ENCODE results near the gene SHKBP1. TPM values are rescaled to one million over a fixed set of nuclear protein-coding genes. Genes with fewer than 3 reads are reported as not detected.

The SHKBP1 gene, protein sequence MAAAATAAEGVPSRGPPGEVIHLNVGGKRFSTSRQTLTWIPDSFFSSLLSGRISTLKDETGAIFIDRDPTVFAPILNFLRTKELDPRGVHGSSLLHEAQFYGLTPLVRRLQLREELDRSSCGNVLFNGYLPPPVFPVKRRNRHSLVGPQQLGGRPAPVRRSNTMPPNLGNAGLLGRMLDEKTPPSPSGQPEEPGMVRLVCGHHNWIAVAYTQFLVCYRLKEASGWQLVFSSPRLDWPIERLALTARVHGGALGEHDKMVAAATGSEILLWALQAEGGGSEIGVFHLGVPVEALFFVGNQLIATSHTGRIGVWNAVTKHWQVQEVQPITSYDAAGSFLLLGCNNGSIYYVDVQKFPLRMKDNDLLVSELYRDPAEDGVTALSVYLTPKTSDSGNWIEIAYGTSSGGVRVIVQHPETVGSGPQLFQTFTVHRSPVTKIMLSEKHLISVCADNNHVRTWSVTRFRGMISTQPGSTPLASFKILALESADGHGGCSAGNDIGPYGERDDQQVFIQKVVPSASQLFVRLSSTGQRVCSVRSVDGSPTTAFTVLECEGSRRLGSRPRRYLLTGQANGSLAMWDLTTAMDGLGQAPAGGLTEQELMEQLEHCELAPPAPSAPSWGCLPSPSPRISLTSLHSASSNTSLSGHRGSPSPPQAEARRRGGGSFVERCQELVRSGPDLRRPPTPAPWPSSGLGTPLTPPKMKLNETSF
- 35.7 and 46.7 TPM in 2 replicates for total RNA-seq

DNA sequence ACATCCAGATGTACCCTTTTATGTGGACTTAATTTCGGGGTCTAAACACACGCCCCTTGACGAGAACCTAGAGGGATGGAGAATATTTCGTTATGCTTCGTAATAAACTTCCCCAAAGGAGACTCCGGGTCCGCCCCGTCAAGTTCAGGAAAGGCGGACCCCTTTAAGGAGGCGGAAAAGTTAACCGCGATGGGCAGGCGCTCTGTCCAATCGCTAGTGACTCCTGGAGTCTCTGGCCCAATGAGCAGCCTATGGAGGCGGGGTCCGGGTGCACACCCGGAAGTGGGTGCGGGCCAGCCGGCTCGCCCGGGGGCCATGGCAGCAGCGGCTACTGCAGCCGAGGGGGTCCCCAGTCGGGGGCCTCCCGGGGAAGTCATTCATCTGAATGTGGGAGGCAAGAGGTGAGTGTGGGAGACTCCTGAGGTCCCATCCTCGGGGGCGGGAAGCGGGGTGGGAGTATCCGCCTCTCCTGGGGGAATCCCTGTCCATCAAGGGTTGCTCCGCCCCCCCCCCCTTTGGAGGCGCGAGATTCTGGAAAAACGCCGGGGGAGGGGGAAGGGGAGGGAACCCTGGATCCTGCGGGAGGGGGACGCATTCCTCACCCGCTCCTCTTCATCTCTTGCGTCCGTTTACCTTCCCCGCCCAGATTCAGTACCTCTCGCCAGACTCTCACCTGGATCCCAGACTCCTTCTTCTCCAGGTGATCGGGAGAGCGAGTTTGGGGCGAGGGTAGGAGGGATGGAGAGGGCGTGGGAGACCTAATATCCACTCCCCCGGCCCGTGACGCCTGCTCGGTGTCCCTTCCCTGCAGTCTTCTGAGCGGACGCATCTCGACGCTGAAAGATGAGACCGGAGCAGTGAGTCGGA is at the start of gene SHKBP1:
TSS of gene SHKBP1 (plus strand) at position 289 of the 867 bp plus-strand sequence. CDS start at position 316, 27 bp downstream.

DNA sequence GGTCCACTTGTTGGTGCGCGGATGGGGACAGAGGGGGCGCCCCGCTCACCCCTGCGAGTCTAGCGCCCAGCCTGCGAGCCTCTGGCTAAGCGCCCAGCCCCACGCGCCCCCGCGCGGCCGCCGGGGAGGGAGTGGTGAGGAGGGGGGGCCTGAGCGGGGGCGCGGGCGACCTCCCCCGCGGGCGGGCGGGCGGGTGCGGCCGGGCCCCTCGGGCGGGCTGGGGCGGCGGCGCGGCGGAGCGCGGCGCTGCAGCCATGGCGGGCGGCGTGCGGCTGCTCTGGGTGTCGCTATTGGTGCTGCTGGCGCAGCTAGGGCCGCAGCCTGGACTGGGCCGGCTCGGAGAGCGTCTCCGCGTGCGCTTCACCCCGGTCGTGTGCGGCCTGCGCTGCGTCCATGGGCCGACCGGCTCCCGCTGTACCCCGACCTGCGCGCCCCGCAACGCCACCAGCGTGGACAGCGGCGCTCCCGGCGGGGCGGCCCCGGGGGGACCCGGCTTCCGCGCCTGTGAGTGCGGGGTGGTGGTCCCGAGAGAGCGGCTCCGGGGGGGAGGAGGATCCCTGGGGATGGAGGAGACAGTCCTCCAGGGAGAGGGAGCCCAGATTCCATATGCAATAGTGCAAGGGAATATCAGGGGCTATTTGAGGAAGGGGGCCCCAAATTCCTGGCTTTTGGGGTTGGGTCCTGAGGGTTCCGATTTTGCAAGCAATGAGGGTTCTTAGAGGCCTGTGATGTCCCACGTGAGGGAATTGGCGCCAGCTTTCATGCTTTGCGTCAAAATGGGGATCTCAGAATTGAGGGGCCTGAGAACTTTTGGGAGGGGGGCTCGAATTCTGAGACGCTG is 24.7 kb downstream of the SHKBP1 start, which contains the start of gene LTBP4:
TSS of gene LTBP4 (plus strand) at position 236 of the 841 bp plus-strand sequence. CDS start at position 255, 19 bp downstream.

Other genes with a start within 250 kb of the SHKBP1 start
- gene C19orf47, start 228.5 kb upstream of the SHKBP1 start, total RNA-seq: 7.7 and 8.3 TPM in 2 replicates
- gene PLD3, start 228.2 kb upstream of the SHKBP1 start, total RNA-seq: 451 and 532 TPM in 2 replicates
- 0.17 TPM in 1 of 2 replicates, not detected in the other for gene HIPK4, start 186.7 kb upstream of the SHKBP1 start, total RNA-seq
- 3.3 and 7.3 TPM in 2 replicates for gene PRX, start 163.5 kb upstream of the SHKBP1 start, total RNA-seq
- gene SERTAD1, start 150.9 kb upstream of the SHKBP1 start, total RNA-seq: 16.7 and 19.5 TPM in 2 replicates
- gene SERTAD3, start 132.5 kb upstream of the SHKBP1 start, total RNA-seq: 19.0 and 35.2 TPM in 2 replicates
- gene BLVRB, start 111.1 kb upstream of the SHKBP1 start, total RNA-seq: 114 and 157 TPM in 2 replicates
- gene SPTBN4, start 109.9 kb upstream of the SHKBP1 start, total RNA-seq: 0.47 and 1.4 TPM in 2 replicates
- 87.1 and 97.0 TPM in 2 replicates for gene LTBP4, start 24.5 kb downstream of the SHKBP1 start, total RNA-seq
- 51.6 and 57.1 TPM in 2 replicates for gene NUMBL, start 113.8 kb downstream of the SHKBP1 start, total RNA-seq
- gene COQ8B, start 140.0 kb downstream of the SHKBP1 start, total RNA-seq: 18.6 and 26.3 TPM in 2 replicates
- 26.1 and 34.7 TPM in 2 replicates for gene ITPKC, start 140.2 kb downstream of the SHKBP1 start, total RNA-seq
- gene ACTMAP, start 173.6 kb downstream of the SHKBP1 start, total RNA-seq: 5.7 and 10.1 TPM in 2 replicates
- gene SNRPA, start 174.3 kb downstream of the SHKBP1 start, total RNA-seq: 43.1 and 46.5 TPM in 2 replicates
- gene MIA, start 198.6 kb downstream of the SHKBP1 start, total RNA-seq: not detected in 2 replicates
- gene RAB4B, start 201.4 kb downstream of the SHKBP1 start, total RNA-seq: 21.3 and 37.3 TPM in 2 replicates
- 70.1 and 114 TPM in 2 replicates for gene EGLN2, start 222.3 kb downstream of the SHKBP1 start, total RNA-seq

Measured in pericardium fibroblast (primary cell).